Osteocyte (in vitro differentiated cells): ENCODE data around the gene KRT74. TPM values are rescaled to one million over a fixed set of nuclear protein-coding genes. Genes with fewer than 3 reads are reported as not detected.

Experiments
- DNase-seq: peaks from one replicate; pipeline ENCODE4 v3.0.0; 2021; ENCODE audit warnings: mixed read lengths; ENCODE audit not compliant: unreplicated experiment; ENCODE audit errors: extremely low spot score
- H3K27ac Mint-ChIP-seq: one replicate; pipeline ENCODE4 v1.8.0; 2021; ENCODE audit warnings: mild to moderate bottlenecking, mixed read lengths; ENCODE audit not compliant: unreplicated experiment
- H3K27me3 Mint-ChIP-seq: one replicate; pipeline ENCODE4 v1.8.0; 2021; ENCODE audit warnings: mixed read lengths; ENCODE audit not compliant: unreplicated experiment
- H3K36me3 Mint-ChIP-seq: one replicate; pipeline ENCODE4 v1.8.0; 2021; ENCODE audit warnings: mixed read lengths; ENCODE audit not compliant: unreplicated experiment
- H3K4me1 Mint-ChIP-seq: one replicate; pipeline ENCODE4 v1.8.0; 2021; ENCODE audit warnings: mixed read lengths; ENCODE audit not compliant: unreplicated experiment
- H3K4me3 Mint-ChIP-seq: one replicate; pipeline ENCODE4 v1.8.0; 2021; ENCODE audit warnings: mild to moderate bottlenecking, moderate library complexity, mixed read lengths; ENCODE audit not compliant: unreplicated experiment
- H3K9me3 Mint-ChIP-seq: one replicate; pipeline ENCODE4 v1.8.0; 2021; ENCODE audit warnings: mixed read lengths; ENCODE audit not compliant: unreplicated experiment
- total RNA-seq: library from RNA; stranded (reverse); gene quantifications from 2 replicates; pipeline ENCODE4 v1.2.1, GENCODE V29; 2021
- TF ChIP-seq, protein P1 (sequence below): fragments of 200-600 bp; sonication (generic); IDR thresholded peaks from 2 replicates; pipeline ENCODE4 v1.5.0; 2021; ENCODE audit warnings: antibody characterized with exemption, mild to moderate bottlenecking, moderate library complexity

KRT74 gene
- total RNA-seq, 1 donor from 2014 or later = not detected

DNA sequence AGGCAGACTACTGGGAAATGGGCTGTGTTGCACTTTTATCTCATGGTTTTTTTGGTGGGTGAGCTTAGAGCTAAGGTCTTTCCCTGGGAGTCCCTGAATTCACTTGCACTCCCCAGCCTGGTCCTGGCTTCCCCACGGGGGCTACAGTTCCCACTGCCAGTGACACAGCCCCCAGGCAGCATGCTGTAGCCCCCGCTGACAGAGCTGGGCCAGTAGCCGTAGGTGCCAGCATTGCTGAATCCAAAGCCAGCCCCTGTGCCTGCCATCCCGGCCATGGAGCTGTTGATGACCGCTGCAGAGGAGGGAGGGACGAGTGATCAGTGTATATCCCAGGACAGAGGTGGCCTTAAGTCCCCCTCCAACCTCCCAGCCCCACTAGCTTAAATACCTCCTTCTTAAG lies 34.5 kb upstream of the KRT74 start:
- no peaks in the 10 kb centered on the region for H3K36me3 Mint-ChIP-seq
- no peaks in the 10 kb centered on the region for H3K9me3 Mint-ChIP-seq
- no peak overlapping the region for H3K27ac Mint-ChIP-seq
- H3K4me1 Mint-ChIP-seq = no peaks in the 10 kb centered on the region
- TF ChIP-seq, protein P1, sequence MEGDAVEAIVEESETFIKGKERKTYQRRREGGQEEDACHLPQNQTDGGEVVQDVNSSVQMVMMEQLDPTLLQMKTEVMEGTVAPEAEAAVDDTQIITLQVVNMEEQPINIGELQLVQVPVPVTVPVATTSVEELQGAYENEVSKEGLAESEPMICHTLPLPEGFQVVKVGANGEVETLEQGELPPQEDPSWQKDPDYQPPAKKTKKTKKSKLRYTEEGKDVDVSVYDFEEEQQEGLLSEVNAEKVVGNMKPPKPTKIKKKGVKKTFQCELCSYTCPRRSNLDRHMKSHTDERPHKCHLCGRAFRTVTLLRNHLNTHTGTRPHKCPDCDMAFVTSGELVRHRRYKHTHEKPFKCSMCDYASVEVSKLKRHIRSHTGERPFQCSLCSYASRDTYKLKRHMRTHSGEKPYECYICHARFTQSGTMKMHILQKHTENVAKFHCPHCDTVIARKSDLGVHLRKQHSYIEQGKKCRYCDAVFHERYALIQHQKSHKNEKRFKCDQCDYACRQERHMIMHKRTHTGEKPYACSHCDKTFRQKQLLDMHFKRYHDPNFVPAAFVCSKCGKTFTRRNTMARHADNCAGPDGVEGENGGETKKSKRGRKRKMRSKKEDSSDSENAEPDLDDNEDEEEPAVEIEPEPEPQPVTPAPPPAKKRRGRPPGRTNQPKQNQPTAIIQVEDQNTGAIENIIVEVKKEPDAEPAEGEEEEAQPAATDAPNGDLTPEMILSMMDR = no peak
- no peak overlapping the region for H3K4me3 Mint-ChIP-seq
- DNase-seq = peak; percentile 78
- H3K27me3 Mint-ChIP-seq = peaks cover 75% of the 10 kb centered on the region

- H3K27me3 Mint-ChIP-seq = peaks cover 78% of the 10 kb centered on the region
- no peak overlapping the region for H3K27ac Mint-ChIP-seq
- no peaks in the 10 kb centered on the region for H3K4me1 Mint-ChIP-seq
- H3K4me3 Mint-ChIP-seq = no peak overlapping the region
- DNase-seq = peak; percentile 56
- TF ChIP-seq, protein P1 = no peak
- H3K9me3 Mint-ChIP-seq = no peaks in the 10 kb centered on the region
- H3K36me3 Mint-ChIP-seq = no peaks in the 10 kb centered on the region
Measured at GRCh38 chr12:52607314-52607713, 33.7 kb upstream of the KRT74 start.

DNA sequence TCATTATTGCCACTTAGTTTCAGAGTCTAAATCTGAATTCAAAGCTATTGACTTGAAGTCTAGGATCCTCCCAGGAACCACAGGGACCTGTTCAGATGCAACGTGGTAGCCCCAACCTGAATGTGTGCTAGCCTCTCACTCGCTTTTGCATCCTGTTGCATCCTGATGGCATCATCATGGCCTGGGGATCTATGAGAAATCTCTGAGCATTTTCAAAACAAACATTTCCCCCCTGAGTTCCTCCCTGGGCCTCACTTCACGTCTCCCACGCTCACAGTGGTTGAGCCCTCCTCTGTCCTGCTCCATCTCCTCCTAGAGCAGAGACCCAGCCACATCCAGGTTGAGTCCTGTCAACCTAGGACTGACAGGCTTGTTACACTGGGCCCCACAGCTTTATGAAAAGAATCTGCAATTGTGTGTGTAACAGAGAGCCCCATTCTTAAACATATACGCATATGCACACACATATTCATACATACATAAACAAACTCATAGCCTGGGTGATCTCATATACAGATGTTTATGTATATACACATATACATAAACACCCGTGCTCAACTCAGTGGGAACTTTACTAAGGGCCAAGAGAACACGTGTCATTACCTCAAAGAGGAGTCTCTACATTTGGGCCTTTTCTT lies 33.1 kb upstream of the KRT74 start:
- Mint-ChIP-seq H3K4me3 (no peak overlapping the region), H3K36me3 (no peaks in the 10 kb centered on the region), H3K27me3 (peaks cover 76% of the 10 kb centered on the region), H3K4me1 (no peaks in the 10 kb centered on the region), H3K9me3 (no peaks in the 10 kb centered on the region), H3K27ac (no peak overlapping the region)
- TF ChIP-seq, protein P1 = no peak
- DNase-seq = peak; percentile 21

- Mint-ChIP-seq H3K36me3 (no peaks in the 10 kb centered on the region), H3K27me3 (peaks cover 74% of the 10 kb centered on the region), H3K9me3 (no peaks in the 10 kb centered on the region), H3K27ac (no peak overlapping the region), H3K4me1 (no peaks in the 10 kb centered on the region), H3K4me3 (no peak overlapping the region)
- TF ChIP-seq, protein P1 = no peak
- no peak for DNase-seq
Measured at GRCh38 chr12:52606096-52606495, 32.5 kb upstream of the KRT74 start.

DNA sequence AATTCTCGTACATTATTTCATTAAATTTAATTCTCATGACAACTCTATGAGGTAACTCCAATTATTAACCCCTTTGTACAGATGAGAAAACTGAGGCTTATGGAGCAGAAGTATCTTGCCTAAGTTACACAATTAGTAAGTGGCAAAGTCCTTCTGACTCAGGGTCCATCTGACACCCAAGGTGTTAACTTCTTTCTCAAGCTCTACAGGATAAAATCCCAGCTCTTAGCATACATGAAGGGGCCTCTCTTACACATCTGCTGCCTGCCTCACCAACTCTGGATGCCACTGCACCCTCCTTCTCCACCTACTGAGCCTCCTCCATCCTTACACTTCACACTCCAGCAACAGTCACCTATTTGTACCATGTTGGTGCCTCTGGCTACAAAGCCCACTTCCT lies 31.9 kb upstream of the KRT74 start:
- TF ChIP-seq, protein P1 = no peak
- H3K27ac Mint-ChIP-seq = no peak overlapping the region
- H3K36me3 Mint-ChIP-seq = no peaks in the 10 kb centered on the region
- no peaks in the 10 kb centered on the region for H3K9me3 Mint-ChIP-seq
- DNase-seq = peak; percentile 23
- peaks cover 70% of the 10 kb centered on the region for H3K27me3 Mint-ChIP-seq
- no peak overlapping the region for H3K4me3 Mint-ChIP-seq
- H3K4me1 Mint-ChIP-seq = no peaks in the 10 kb centered on the region
